Measurements from ENCODE around the gene TSPAN18.

Gene TSPAN18

GRCh38 chr11:44842220-44842619, 115.5 kb downstream of the TSPAN18 start:
- no peak for DNase-seq (ENCODE audit: low read depth in 1 of 2, low spot score in 1 of 2)

GRCh38 chr11:44846852-44847251, 120.1 kb downstream of the TSPAN18 start:
- DNase-seq (ENCODE audit: low read depth in 1 of 2, low spot score in 1 of 2): no peak

DNA sequence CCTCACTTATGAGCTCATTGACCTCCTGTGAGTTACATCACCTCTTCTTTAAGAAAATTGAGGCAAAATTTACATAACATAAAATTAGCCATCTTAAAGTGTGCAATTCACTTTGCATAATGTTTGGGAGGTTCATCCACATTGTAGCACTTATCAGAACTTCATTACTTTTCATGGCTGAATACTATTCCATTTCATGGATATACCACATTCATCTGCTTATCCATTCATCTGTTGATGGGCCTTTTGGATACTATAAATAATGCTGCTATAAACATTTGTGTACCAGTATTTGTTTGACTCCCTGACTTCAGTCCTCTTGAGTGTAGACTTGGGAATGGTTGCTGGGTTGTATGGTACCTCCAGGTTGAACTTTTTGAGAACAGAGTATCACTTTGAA, 120.6 kb downstream of the TSPAN18 start:
- no peak for DNase-seq (ENCODE audit: low read depth in 1 of 2, low spot score in 1 of 2)

DNA sequence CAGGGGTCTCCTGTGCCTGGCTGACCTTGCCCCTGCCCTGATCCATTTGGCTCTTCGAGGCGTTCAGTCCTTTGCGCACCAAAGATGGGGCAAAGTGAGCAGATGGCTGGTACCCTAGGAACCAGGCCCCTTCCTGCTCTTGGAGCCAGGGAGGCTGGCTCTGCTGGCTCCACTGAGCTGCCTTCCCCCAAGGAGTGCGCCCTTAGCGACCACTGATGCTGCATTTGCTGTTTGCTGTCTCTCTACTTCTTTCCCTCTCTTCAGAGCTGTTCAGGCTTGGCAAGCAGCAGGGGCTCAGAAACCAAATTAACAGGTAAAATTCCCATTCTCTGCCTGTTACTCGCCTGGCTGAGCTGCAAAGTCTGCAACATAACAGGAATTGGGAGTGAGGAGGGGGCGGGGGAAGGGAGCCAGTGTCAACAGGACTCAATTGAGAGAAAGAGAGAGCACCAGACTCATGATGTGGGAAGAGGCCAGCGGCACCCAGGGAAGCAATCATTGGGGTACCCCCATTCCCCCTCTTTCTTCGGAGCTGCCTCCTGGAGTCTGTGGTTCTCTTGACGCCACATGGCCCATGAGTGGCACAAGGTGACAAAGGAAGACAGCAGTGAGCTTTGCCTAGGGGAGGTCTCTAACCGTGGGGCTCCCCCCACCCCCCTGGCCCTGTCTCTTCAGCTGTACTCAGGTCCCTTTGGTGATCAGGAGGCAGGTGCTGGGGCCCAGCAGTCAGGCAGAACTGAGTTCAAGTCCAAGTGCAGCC, 121.6 kb downstream of the TSPAN18 start:
- no peak for DNase-seq (ENCODE audit: low read depth in 1 of 2, low spot score in 1 of 2)

DNA sequence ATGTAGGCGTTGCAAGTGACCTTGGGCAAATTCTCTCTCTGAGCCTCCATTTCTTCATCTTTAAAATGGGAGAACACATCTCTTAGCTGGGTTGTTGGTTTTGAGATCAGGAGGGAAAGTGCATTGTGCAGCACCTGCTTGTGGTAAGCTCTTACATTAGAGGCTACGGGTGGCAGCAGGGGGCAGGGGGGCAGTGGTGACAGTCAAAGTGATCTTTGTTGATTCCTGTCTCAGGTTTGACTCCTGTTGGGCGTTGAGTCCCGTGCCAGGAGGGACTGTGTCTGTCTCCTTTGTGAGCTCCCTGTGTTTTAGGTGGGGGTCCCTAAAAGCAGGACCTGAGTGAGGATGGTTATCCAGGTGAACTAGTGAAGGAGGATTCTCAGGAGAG, 122.2 kb downstream of the TSPAN18 start:
- no peak for DNase-seq (ENCODE audit: low read depth in 1 of 2, low spot score in 1 of 2)

DNA sequence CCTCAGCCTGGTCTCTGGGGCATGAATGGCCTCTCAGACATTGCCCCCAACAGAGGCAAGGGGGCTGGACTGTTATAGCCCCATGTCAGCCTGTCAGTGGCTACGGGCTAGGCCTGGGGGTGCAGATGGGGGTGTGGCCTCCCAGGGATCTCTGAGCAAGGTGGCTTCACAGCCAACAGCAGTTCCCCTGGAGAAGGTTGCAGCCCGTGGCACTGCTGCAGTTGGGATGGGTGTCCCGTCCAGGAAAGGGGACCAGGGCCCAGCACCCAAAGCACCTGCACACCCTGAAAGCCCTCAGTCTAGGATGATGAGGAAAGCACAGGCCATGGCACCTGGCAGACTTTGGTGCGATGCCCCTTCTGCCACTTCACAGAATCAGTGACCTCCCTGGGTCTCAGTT, 122.7 kb downstream of the TSPAN18 start:
- DNase-seq (ENCODE audit: low read depth in 1 of 2, low spot score in 1 of 2): no peak

DNA sequence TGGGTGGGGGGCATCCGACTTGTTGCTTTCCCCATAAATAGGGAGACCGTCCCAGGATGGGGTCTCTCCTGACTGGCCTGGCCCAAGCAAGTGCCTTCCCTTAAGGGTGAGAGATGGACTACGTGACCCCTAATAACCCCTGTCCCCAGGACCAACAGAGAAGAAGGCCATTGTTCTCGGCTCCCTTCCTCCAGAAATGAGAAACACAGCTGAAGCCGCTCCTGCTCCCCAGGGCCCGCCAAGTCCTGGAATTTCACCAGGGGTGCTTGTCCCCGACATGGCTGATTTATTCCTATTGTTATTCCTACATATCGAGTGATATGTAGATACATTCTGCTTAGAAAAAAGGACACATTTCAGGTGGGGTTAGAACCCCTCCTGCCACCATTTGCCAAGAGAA, 123.2 kb downstream of the TSPAN18 start:
- no peak for DNase-seq (ENCODE audit: low read depth in 1 of 2, low spot score in 1 of 2)

DNA sequence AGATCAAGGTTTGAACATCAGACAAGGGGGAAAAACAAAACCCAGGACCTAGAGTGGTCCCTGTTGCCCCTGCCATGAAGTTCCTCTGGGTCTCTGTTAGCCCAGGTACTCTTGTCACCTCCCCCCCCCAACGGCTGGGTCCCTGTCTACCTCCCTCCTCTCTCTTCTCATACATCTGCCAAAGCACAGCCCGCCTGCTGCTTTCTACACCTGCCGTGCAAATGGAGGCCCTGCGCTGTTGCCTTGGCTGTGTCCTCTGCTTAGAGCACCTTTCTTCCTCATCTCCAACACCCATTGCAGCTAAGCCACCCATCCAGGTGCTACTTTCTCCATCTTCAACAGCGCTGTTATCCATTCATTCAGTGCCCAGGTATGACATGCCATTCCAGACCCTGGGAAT, 124.7 kb downstream of the TSPAN18 start:
- DNase-seq (ENCODE audit: low read depth in 1 of 2, low spot score in 1 of 2): no peak

- no peak for DNase-seq (ENCODE audit: low read depth in 1 of 2, low spot score in 1 of 2)
Measured at GRCh38 chr11:44852159-44852747, 125.5 kb downstream of the TSPAN18 start.

DNA sequence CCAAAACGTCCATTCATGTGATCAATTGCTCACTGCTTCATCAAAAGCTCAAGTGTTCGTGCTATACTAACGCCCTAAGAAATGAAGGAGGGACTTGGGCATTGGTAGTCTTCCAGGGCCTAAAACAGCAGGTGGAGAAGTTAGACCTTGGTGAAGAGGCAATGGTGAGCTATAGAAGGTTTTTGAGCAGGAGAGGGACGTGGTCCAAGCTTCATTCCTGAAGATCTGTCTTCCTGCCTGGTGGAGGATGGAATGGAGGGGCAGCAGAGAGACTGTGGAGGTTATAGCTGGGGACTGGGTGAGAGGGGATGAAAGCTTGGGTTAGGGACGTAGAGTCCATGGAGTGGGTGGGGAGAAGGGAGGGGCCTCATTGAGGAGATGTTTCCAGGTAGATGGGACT, 126.2 kb downstream of the TSPAN18 start:
- DNase-seq (ENCODE audit: low read depth in 1 of 2, low spot score in 1 of 2): no peak

DNA sequence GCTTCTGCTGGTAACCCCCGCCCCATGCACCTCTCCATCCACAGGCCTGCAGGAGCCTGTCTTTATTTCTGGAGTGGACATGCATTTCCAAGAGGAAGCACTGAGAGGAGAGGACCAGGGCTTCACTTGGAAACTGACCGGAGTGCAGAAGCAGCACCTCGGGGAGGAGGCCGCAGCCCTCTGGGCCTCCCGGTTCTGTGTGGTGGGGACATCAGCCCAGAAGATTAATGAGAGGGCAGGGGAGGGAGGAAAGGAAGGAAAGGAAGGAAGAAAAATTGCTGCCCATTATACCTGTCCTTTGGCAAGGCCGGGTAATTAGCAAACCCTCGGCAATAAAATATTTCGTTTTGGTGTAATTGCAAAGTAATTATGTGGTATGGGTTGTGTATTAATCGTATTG, 126.9 kb downstream of the TSPAN18 start:
- DNase-seq (ENCODE audit: low read depth in 1 of 2, low spot score in 1 of 2): no peak

DNA sequence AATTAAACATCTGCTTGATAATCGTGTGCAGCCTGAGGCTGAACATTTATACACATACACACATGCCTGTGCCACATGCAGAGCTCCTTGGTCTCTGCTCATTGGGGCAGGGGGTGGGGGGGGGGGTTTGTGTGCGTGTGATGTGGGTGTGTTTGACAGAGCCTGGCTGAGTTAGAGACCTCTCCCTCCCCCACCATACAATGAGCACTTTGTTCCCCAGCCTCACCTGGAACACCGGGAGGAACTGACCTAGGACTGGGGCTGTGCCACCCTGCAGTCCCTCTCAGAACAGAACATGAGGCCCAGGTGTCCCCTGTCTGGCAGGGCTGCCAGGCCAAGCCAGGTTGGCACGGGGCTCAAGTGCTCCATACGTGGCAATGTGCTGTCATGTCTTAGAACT, 127.3 kb downstream of the TSPAN18 start:
- DNase-seq (ENCODE audit: low read depth in 1 of 2, low spot score in 1 of 2): no peak

GRCh38 chr11:44854741-44855492, 128.2 kb downstream of the TSPAN18 start:
- no peak for DNase-seq (ENCODE audit: low read depth in 1 of 2, low spot score in 1 of 2)

DNA sequence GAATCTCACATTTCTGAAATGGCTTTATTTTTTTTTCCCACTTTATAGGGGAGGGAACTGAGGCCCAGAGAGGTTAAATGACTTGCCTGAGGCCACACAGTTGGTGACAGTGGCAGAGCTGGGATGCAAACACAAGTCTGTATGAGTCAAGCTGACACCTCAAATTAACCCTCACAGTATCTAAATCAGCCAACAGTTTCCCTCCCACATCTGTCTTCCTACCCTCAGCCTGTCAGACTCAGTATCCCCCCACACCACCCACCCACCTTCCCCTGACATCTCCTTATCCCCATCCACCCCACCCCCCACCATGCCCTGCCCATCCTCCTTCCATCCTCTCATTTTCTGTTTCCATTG, 128.7 kb downstream of the TSPAN18 start:
- DNase-seq (ENCODE audit: low read depth in 1 of 2, low spot score in 1 of 2): no peak

DNA sequence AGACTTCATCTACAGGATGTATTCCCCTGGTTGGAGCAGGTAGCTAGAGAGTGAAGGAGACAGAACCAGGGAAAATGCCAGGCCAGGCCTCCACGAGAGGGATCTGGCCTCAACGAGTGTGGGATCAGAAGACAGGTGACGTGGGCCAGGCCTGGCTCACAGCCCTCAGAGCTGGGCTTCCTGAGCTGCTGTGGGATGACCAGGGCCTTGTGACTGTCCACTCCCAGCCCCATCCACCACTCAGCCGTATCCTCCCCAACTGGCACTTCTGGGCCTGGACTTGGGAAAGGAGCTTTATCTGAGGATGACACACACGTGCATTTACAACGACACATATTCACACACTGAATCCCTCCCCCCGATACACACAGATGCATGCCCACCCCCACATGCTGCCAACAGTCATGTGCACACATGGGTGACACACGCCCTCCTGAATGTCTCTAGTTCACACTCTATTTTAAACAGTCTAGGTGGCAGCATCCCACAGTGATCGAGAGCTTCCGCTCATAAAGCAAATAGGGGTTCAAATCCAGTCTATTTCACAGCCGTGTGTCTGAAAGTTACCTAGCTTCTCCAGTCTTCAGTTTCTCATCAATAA, 130.8 kb downstream of the TSPAN18 start:
- DNase-seq (ENCODE audit: low read depth in 1 of 2, low spot score in 1 of 2): no peak

- no peak for DNase-seq (ENCODE audit: low read depth in 1 of 2, low spot score in 1 of 2)
Measured at GRCh38 chr11:44858796-44859527, 132.2 kb downstream of the TSPAN18 start.

DNA sequence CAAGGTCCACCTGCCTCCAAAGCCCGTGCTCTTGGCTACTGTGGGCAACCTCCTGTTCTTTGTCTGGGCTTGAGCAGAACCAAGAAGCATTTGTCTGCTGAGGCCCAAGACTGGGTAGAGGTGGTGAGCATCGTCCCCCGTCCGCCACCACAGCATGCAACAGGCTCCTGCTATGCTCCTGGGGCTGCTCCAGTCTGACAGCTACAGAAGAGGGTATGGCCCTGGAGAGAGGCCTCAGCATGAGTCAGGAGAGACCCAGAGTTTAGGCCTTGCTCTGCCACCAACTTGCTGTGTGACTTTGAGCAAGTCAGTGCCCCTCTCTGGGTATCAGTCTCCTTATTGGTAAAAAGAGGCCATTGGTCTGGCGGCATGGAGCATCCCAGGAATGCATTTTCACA, 132.8 kb downstream of the TSPAN18 start:
- DNase-seq (ENCODE audit: low read depth in 1 of 2, low spot score in 1 of 2): no peak

DNA sequence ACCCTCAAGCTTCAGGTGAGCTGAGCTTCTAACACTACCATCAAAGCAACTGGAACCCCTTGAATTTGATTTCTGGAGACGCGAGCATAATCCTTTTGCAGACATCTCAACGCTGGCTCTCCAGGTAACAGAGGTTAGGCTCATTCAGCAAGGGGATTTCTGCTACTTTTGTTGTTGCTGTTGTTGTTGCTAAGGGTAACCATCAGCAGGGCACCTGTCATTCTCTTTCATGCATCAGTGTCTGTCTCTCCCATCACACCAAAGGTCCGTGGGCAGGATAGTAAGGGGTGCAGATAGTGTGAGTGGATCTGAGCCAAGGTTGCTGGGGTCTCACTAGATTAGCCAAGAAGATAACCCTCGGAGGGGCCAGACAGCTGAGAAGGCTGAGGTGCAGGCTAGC, 133.6 kb downstream of the TSPAN18 start:
- no peak for DNase-seq (ENCODE audit: low read depth in 1 of 2, low spot score in 1 of 2)

DNA sequence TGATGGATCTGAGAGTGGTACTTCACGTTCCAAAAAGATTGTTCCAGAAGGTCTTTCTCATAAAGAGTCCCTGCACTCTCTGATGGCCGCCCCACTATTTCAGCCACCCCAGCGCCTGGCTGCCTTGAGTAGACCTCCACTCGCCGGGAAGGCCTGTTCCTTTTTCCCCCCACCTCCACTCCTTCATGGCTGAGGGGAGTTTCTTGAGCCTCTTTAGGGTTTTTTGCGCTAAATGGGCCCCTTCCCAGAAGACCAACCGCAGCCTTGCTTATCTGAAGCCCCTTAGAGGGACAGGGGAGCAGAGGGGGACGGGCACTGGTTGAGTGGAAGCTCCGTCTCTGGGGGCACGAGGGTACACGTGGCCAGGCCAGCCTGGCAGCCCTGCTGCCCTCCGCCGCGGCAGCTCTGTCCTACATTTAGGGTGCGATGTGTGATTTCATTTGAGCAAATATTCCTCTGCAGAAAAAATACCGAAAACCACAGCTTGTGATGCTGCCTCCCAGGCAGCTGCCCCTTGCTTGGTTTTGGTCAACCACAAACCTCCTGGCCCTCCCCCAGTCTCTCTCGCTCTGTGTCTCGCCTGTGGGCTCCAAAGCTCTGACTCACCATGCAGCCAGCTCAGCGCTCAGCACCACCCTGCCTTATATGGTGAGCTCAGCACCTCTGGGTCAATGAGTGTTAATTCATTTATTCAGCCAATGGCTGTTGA, 135.2 kb downstream of the TSPAN18 start:
- DNase-seq (ENCODE audit: low read depth in 1 of 2, low spot score in 1 of 2): peak; percentile 39 to 77

DNA sequence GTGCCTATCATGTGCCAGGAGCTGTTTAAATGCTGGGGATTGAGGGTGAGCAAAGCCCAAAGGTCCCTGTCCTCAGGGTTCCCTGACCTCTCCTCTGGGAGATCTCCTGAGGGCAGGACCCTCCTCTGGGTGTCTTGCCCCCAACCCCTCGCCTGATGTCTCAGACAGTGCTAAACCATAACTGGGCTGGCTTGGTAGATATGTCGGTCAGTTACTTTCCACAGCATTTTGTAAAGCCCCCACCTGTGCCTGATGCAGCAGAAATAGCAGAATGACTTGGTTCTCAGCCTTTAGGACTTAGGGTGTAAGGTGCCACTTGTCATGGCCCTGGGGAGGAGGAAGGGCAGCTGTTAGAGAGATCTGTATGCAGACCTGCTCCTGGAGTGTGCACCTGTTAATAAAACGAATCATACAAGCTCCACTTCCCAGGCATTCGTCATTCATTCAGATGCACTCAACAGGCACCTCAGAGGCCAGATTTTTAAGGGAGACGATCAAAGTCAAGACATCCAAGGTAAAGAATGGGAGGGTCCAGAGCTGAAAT, 135.9 kb downstream of the TSPAN18 start:
- DNase-seq (ENCODE audit: low read depth in 1 of 2, low spot score in 1 of 2): no peak
